Measurements from ENCODE around the gene C1orf74. TPM values are rescaled to one million over a fixed set of nuclear protein-coding genes. Genes with fewer than 3 reads are reported as not detected.

The C1orf74 gene
- polyA plus RNA-seq, 1 of the 3 experiments (the other 2 are of a cell fraction), result 1.5 TPM

- Histone ChIP-seq H3K4me2 (no peak overlapping the region), H3K36me3 (replicated peaks in 1 of 2; ENCODE audit: control insufficient read depth in 1 of 2, insufficient read depth in 2 of 2, low read length in 1 of 2) (no peaks in the 10 kb centered on the region), H3K4me1 (ENCODE audit: control insufficient read depth in 1 of 2, insufficient read depth in 2 of 2, low read depth in 1 of 2, low read length in 1 of 2) (0 out of 4 replicates have a peak, but pooled peaks cover 0 to 7% of the 10 kb centered on the region in 2 experiments), H3K27ac (ENCODE audit: low read depth in 2 of 2, low read length in 1 of 2) (peak overlapping the region in 1 of 2 experiments; percentile 18; a peak in 1 of 4 replicates), H3K27me3 (ENCODE audit: insufficient read depth) (no peaks in the 10 kb centered on the region), H3K9me2 (no peaks in the 10 kb centered on the region), H3F3A (replicated peaks; ENCODE audit: insufficient read depth) (no peaks in the 10 kb centered on the region), H3K9ac (no peak overlapping the region), H2AFZ (ENCODE audit: low read depth) (no peak overlapping the region), H3K9me3 (no peaks in the 10 kb centered on the region), H4K20me1 (ENCODE audit: insufficient read depth) (no peaks in the 10 kb centered on the region), H3K4me3 (ENCODE audit: low read depth in 2 of 2, low read length in 1 of 2) (no peak overlapping the region), H3K79me2 (ENCODE audit: insufficient read depth) (no peaks in the 10 kb centered on the region)
- ChIA-PET POLR2A (no interaction called here), CTCF (interaction anchor here (0.9 to 1.7 kb wide), 4 partner anchors 15 to 62 kb away, joined by 3 to 5 read pairs (median 4); no protein-coding TSS in a partner anchor)
- TF ChIP-seq MXI1 (IDR thresholded peaks at IDR 0.05; ENCODE audit: low read depth, low read length) (no peak), EP300 (IDR thresholded peaks at IDR 0.05; ENCODE audit: borderline replicate concordance in 1 of 2, low read depth in 1 of 2, low read length in 1 of 2) (no peak), IRF3 (IDR thresholded peaks at IDR 0.05; ENCODE audit: low read depth, low read length) (no peak), NFIC (IDR thresholded peaks at IDR 0.05; ENCODE audit: borderline replicate concordance) (peak; percentile 18; the same call in 1 of the 2 replicates)
- no peak for DNase-seq
Observed at GRCh38 chr1:209761011-209761635, 23.2 kb downstream of the C1orf74 start.

GRCh38 chr1:209759829-209760359 lies 24.5 kb downstream of the C1orf74 start:
- no peaks in the 10 kb centered on the region for H3K27me3 ChIP-seq (ENCODE audit: insufficient read depth)
- no peaks in the 10 kb centered on the region for H3F3A ChIP-seq (replicated peaks; ENCODE audit: insufficient read depth)
- H2AFZ ChIP-seq (ENCODE audit: low read depth), result no peak overlapping the region
- CTCF ChIA-PET, result no interaction called here
- H3K27ac ChIP-seq (ENCODE audit: low read depth in 2 of 2, low read length in 1 of 2), result no peak overlapping the region
- no peaks in the 10 kb centered on the region for H3K9me2 ChIP-seq
- H3K9me3 ChIP-seq, result no peaks in the 10 kb centered on the region
- no peak overlapping the region for H3K4me3 ChIP-seq (ENCODE audit: low read depth in 2 of 2, low read length in 1 of 2)
- TF ChIP-seq ELF1 (IDR thresholded peaks at IDR 0.05), result no peak
- no peak for TF ChIP-seq REST (IDR thresholded peaks at IDR 0.05; ENCODE audit: low read depth, low read length)
- TF ChIP-seq FOXM1 (IDR thresholded peaks at IDR 0.05; ENCODE audit: low read depth), result no peak
- TF ChIP-seq ZBTB33 (IDR thresholded peaks at IDR 0.05; ENCODE audit: borderline replicate concordance, low read depth), result no peak
- no peak for TF ChIP-seq FOXJ3 (CRISPR knock-in tag; IDR thresholded peaks at IDR 0.05)
- no peak for TF ChIP-seq YY1 (IDR thresholded peaks at IDR 0.05; ENCODE audit: low read depth)
- no peak for TF ChIP-seq TEAD4 (IDR thresholded peaks at IDR 0.05; ENCODE audit: borderline replicate concordance, insufficient read depth)
- no peak for TF ChIP-seq IRF3 (IDR thresholded peaks at IDR 0.05; ENCODE audit: low read depth, low read length)
- no peak for DNase-seq
- H3K4me1 ChIP-seq (ENCODE audit: control insufficient read depth in 1 of 2, insufficient read depth in 2 of 2, low read depth in 1 of 2, low read length in 1 of 2), result 0 out of 4 replicates have a peak, but pooled peaks cover 0 to 7% of the 10 kb centered on the region in 2 experiments
- POLR2A ChIA-PET, result no interaction called here
- no peak overlapping the region for H3K4me2 ChIP-seq
- WGBS (ENCODE audit: low lambda C conversion rate), result 80% methylated on average over 11 of the region's 12 CpGs
- no peaks in the 10 kb centered on the region for H3K36me3 ChIP-seq (replicated peaks in 1 of 2; ENCODE audit: control insufficient read depth in 1 of 2, insufficient read depth in 2 of 2, low read length in 1 of 2)
- H3K9ac ChIP-seq, result no peak overlapping the region
- no peaks in the 10 kb centered on the region for H4K20me1 ChIP-seq (ENCODE audit: insufficient read depth)
- H3K79me2 ChIP-seq (ENCODE audit: insufficient read depth), result no peaks in the 10 kb centered on the region
